Spleen (tissue), 11 donors: Measurements from ENCODE around the gene TSHZ3. TPM values are rescaled to one million over a fixed set of nuclear protein-coding genes. Genes with fewer than 3 reads are reported as not detected.

ENCODE experiments used
- DNase-seq: peaks from one replicate; pipeline ENCODE4 v3.0.0-alpha.2; 2020
- H3K27ac ChIP-seq, 8 donors: fragments of 200-600 bp; sonication (generic) in 7 of 8; 1 replicate in 4 of 8; 2 replicates in 4 of 8; pipeline versions ENCODE4 v1.5.0 to v1.8.0; 2016 to 2021; ENCODE audit warnings: inconsistent platforms in 4 of 8, mild to moderate bottlenecking in 4 of 8, moderate library complexity in 1 of 8
- H3K27me3 ChIP-seq, 7 donors: fragments of 200-600 bp; sonication (generic) in 6 of 7; replicated peaks in 1 of 7; 1 replicate in 4 of 7; 2 replicates in 3 of 7; pipeline versions ENCODE4 v1.5.0 to v1.8.0; 2016 to 2021; ENCODE audit warnings: inconsistent platforms in 3 of 7, mild to moderate bottlenecking in 1 of 7
- H3K36me3 ChIP-seq, 6 donors: fragments of 200-600 bp; sonication (generic) in 5 of 6; 1 replicate in 4 of 6; 2 replicates in 2 of 6; pipeline versions ENCODE4 v1.5.0 to v1.8.0; 2016 to 2021; ENCODE audit warnings: inconsistent platforms in 2 of 6
- H3K4me1 ChIP-seq, 6 donors: fragments of 200-600 bp; sonication (generic) in 5 of 6; 1 replicate in 3 of 6; 2 replicates in 3 of 6; pipeline versions ENCODE4 v1.5.0 to v1.8.0; 2016 to 2021; ENCODE audit warnings: inconsistent platforms in 3 of 6
- H3K4me3 ChIP-seq, 8 donors: fragments of 200-600 bp; sonication (generic) in 7 of 8; 1 replicate in 4 of 8; 2 replicates in 4 of 8; pipeline versions ENCODE4 v1.5.0 to v1.8.0; 2016 to 2021; ENCODE audit warnings: inconsistent platforms in 4 of 8, mild to moderate bottlenecking in 4 of 8, moderate library complexity in 2 of 8
- H3K9me3 ChIP-seq, 8 donors: fragments of 200-600 bp; sonication (generic) in 7 of 8; 1 replicate in 4 of 8; 2 replicates in 4 of 8; pipeline versions ENCODE4 v1.5.0 to v1.8.0; 2016 to 2021; ENCODE audit warnings: inconsistent platforms in 4 of 8
- POLR2A ChIP-seq, 3 donors: fragments of 450-650 bp; IDR thresholded peaks; one replicate each; pipeline ENCODE4 v1.5.1; 2017; ENCODE audit warnings: antibody characterized with exemption in 3 of 3, mild to moderate bottlenecking in 1 of 3
- POLR2AphosphoS5 ChIP-seq, 3 donors: sonication (generic); formaldehyde crosslinking; IDR thresholded peaks; one replicate each; pipeline ENCODE4 v1.5.1; 2017; ENCODE audit warnings: antibody characterized with exemption in 3 of 3
- WGBS, 5 donors: extraction: QIAGEN DNeasy Blood & Tissue Kit in 3 of 5; methylation state at CpG; one replicate each; pipeline versions ENCODE4 v1.1.5 to v1.1.7; 2013 to 2018; 5-methylcytosine and 5-hydroxymethylcytosine counted together
- intact Hi-C: fragments of 100-400 bp; cut with DNase I; formaldehyde crosslinking; loops from one replicate; pipeline ENCODE4 v1.15.0; 2023; ENCODE audit warnings: low total_unique reads
- polyA plus RNA-seq, 3 donors: library from polyadenylated mRNA; stranded (reverse); fragments of 200-250 nt; gene quantifications; one replicate each; pipeline ENCODE4 v1.2.1, GENCODE V29; 2013
- total RNA-seq, 7 donors: library from RNA; depleted of rRNA in 3 of 7; stranded (reverse); fragments of >200 nt in 3 of 7; fragmentation: NEBNext Ultra II Directional in 4 of 7; extraction: Animal tissue kit (Norgen Biotek cat#: 25700) in 4 of 7; gene quantifications; one replicate each; pipeline versions ENCODE4 v1.1.0 to v1.2.1, GENCODE V29; 2016 to 2021
- TF ChIP-seq, protein P1 (sequence below), 11 experiments: fragments of 200-600 bp in 7 of 11; fragments of 450-650 bp in 4 of 11; sonication (generic) in 4 of 11; IDR thresholded peaks in 8 of 11; conservative IDR thresholded peaks in 3 of 11; 1 replicate in 7 of 11; 2 replicates in 4 of 11; pipeline versions ENCODE4 v1.4.0 to v1.8.0; 2016 to 2021; ENCODE audit warnings: antibody characterized with exemption in 11 of 11, inconsistent platforms in 4 of 11, mild to moderate bottlenecking in 1 of 11
- donor health status: healthy with polysubstance abuse.
- donor health status: DM: no; HTN: no; CAD: no; lungs with moderate emphysema.
- donor health status: DM: no; HTN: no; CAD: no.
- donor health status: Bipolar disorder and iron deficiency.
- donor health status: healthy.
- donor health status: DM: no; HTN: no; CAD: no.
- donor health status: DM: yes; HTN: yes; CAD: no.

TSHZ3 gene
- total and polyA plus RNA-seq, 10 donors: 1.2 to 24.6 (median 13.4) TPM

DNA sequence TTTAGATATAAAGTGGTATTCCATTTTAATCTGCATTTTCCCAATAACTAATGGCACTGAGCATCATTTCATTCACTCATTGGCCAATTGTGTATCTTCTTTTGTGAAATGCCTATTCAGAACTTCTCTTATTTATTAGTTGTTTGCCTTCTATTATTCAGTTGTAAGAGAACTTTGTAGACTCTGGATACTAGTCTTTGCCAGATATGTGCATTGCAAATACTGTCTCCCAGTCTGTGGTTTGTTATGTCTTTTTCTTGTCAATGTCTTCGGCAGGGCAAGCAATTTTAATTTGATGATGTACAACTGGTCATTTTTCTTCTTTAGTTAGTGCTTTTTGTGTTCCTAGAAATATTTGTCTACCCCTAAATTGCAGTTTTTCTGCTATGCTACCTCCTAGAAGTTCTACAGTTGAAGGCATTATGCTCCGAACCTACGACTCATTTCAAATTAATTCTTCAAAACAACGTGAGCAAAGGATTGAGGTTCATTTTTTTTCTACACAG, 115.9 kb downstream of the TSHZ3 start:
- no peak for DNase-seq
- Histone ChIP-seq H3K9me3 (no peaks in the 10 kb centered on the region), H3K4me3 (no peak overlapping the region), H3K4me1 (no peaks in the 10 kb centered on the region), H3K27ac (no peak overlapping the region), H3K27me3 (no peaks in the 10 kb centered on the region), H3K36me3 (no peaks in the 10 kb centered on the region)
- intact Hi-C loops: no loop called here
- WGBS, 5 donors: 72 to 83% (median 76%) methylated on average over 4 of the region's 4 CpGs
- TF ChIP-seq POLR2A (IDR thresholded peaks at IDR 0.05): no peak
- no peak for TF ChIP-seq POLR2AphosphoS5 (IDR thresholded peaks at IDR 0.05)
- TF ChIP-seq, protein P1, sequence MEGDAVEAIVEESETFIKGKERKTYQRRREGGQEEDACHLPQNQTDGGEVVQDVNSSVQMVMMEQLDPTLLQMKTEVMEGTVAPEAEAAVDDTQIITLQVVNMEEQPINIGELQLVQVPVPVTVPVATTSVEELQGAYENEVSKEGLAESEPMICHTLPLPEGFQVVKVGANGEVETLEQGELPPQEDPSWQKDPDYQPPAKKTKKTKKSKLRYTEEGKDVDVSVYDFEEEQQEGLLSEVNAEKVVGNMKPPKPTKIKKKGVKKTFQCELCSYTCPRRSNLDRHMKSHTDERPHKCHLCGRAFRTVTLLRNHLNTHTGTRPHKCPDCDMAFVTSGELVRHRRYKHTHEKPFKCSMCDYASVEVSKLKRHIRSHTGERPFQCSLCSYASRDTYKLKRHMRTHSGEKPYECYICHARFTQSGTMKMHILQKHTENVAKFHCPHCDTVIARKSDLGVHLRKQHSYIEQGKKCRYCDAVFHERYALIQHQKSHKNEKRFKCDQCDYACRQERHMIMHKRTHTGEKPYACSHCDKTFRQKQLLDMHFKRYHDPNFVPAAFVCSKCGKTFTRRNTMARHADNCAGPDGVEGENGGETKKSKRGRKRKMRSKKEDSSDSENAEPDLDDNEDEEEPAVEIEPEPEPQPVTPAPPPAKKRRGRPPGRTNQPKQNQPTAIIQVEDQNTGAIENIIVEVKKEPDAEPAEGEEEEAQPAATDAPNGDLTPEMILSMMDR (IDR thresholded peaks at IDR 0.05 in 8 of 11, conservative IDR thresholded peaks at IDR 0.05 in 3 of 11): no peak

DNA sequence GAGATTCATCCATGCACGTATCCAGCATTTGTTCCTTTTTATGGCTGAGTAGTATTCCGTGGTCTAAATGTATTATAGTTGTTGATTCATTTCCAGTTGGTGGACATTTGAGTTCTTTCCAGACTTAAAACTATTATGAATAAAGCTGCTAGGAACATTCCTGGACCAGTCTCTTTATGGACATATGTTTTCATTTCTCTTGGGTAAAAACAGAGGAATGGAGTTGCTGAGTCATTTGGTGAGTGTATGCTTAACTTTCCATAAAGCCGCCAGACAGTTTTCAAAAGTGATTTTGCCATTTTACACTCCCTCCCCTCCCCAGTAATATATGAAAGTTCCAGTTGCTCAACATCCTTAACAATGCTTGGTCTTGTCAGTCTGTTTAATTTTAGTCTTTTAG, 116.4 kb downstream of the TSHZ3 start:
- intact Hi-C loops: no loop called here
- WGBS, 5 donors: 73 to 88% (median 82%) methylated on average over 3 of the region's 3 CpGs
- Histone ChIP-seq H3K9me3 (no peaks in the 10 kb centered on the region), H3K4me1 (no peaks in the 10 kb centered on the region), H3K27ac (no peak overlapping the region), H3K27me3 (no peaks in the 10 kb centered on the region), H3K36me3 (no peaks in the 10 kb centered on the region), H3K4me3 (no peak overlapping the region)
- no peak for DNase-seq
- TF ChIP-seq POLR2AphosphoS5 (IDR thresholded peaks at IDR 0.05) (no peak), POLR2A (IDR thresholded peaks at IDR 0.05) (no peak)
- TF ChIP-seq, protein P1 (IDR thresholded peaks at IDR 0.05 in 8 of 11, conservative IDR thresholded peaks at IDR 0.05 in 3 of 11): no peak

DNA sequence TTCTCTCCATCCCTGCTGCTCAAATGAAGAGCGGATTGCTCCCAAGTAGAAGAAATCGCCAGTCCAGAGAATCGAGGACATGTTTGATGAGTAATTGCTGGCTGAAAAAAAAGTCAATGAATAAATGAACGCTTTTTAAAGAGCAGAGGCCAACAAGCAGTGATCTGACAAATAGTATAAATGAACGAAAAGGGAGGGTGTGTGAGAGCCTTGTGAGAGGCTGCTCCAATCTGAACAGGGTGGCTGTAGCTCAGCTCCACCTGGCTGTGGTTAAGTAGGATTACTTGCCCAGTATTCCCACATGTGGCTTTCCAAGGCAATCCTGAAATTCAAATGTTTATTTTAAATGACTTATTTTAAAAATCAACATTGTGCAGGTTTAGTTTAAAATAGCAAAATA, 117.1 kb downstream of the TSHZ3 start:
- 79 to 88% (median 82%) methylated on average over 5 of the region's 5 CpGs for WGBS, 5 donors

DNA sequence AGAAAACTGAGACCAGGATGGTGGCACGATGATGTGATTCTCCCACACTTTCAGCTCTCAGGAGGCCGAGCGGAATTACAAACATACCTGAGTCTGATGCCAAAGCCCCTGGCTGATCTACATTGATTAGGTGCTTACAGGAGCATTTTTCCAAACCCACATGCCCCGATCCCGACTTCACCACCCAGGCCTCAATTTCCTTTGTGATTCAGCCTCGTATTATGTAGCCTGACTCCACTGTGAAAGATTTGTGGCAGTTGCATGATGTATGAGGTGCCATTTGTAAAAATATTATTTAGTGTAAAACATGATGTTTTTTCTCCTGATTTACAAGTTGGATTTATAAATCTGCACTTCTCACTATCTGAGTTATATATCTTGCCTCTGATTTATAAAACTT, 118.0 kb downstream of the TSHZ3 start:
- H3K4me3 ChIP-seq: no peak overlapping the region
- intact Hi-C loops: no loop called here
- no peak for DNase-seq
- TF ChIP-seq POLR2AphosphoS5 (IDR thresholded peaks at IDR 0.05): no peak
- TF ChIP-seq, protein P1 (IDR thresholded peaks at IDR 0.05 in 8 of 11, conservative IDR thresholded peaks at IDR 0.05 in 3 of 11): no peak
- TF ChIP-seq POLR2A (IDR thresholded peaks at IDR 0.05): no peak
- H3K27me3 ChIP-seq: no peaks in the 10 kb centered on the region
- no peaks in the 10 kb centered on the region for H3K9me3 ChIP-seq
- WGBS, 5 donors: 87 to 96% (median 91%) methylated on average over 6 of the region's 6 CpGs
- no peaks in the 10 kb centered on the region for H3K4me1 ChIP-seq
- no peak overlapping the region for H3K27ac ChIP-seq
- no peaks in the 10 kb centered on the region for H3K36me3 ChIP-seq

More for the DNA sequence above, 117.1 kb downstream of the TSHZ3 start:
- Histone ChIP-seq H3K4me3 (no peak overlapping the region), H3K4me1 (no peaks in the 10 kb centered on the region), H3K27ac (no peak overlapping the region), H3K27me3 (no peaks in the 10 kb centered on the region), H3K9me3 (no peaks in the 10 kb centered on the region), H3K36me3 (no peaks in the 10 kb centered on the region)
- no peak for DNase-seq
- TF ChIP-seq, protein P1 (IDR thresholded peaks at IDR 0.05 in 8 of 11, conservative IDR thresholded peaks at IDR 0.05 in 3 of 11): no peak
- TF ChIP-seq POLR2AphosphoS5 (IDR thresholded peaks at IDR 0.05) (no peak), POLR2A (IDR thresholded peaks at IDR 0.05) (no peak)
- intact Hi-C loops: no loop called here
